Spinal cord (tissue), 10 donors: ENCODE data around the gene ANKRD10. TPM values are rescaled to one million over a fixed set of nuclear protein-coding genes. Genes with fewer than 3 reads are reported as not detected.
A peak's percentile ranks its signal among the peaks of the same experiment; 100 is the strongest.

Source experiments
- DNase-seq, 6 donors: peaks; one replicate each; pipeline versions ENCODE4 v3.0.0 to v3.0.0-alpha.2; 2013 to 2015; ENCODE audit warnings: low spot score in 6 of 6, low read depth in 4 of 6
- H3K27ac ChIP-seq: one replicate; pipeline ENCODE4 v1.5.1; 2013; ENCODE audit warnings: low read depth, low read length, control low read depth
- H3K27me3 ChIP-seq: one replicate; pipeline ENCODE4 v1.6.1; 2013; ENCODE audit warnings: low read length; ENCODE audit not compliant: control insufficient read depth, insufficient read depth
- H3K36me3 ChIP-seq: one replicate; pipeline ENCODE4 v1.6.1; 2013; ENCODE audit warnings: low read length; ENCODE audit not compliant: control insufficient read depth, insufficient read depth
- H3K4me1 ChIP-seq: one replicate; pipeline ENCODE4 v1.6.1; 2013; ENCODE audit warnings: low read length; ENCODE audit not compliant: control insufficient read depth, insufficient read depth
- H3K4me3 ChIP-seq: one replicate; pipeline ENCODE4 v1.5.1; 2013; ENCODE audit warnings: low read depth, low read length, control low read depth
- H3K9me3 ChIP-seq: one replicate; pipeline ENCODE4 v1.6.1; 2013; ENCODE audit warnings: low read length; ENCODE audit not compliant: control insufficient read depth, insufficient read depth
- WGBS: methylation state at CpG from one replicate; pipeline ENCODE4 v1.1.5; 2013; ENCODE audit warnings: missing lambda C conversion rate; ENCODE audit not compliant: insufficient coverage; 5-methylcytosine and 5-hydroxymethylcytosine counted together
- polyA plus RNA-seq, 2 donors: library from polyadenylated mRNA; unstranded; fragments of 120-200 nt; gene quantifications; one replicate each; pipeline ENCODE4 v1.2.1, GENCODE V29; 2013; ENCODE audit not compliant: insufficient read length in 2 of 2
- total RNA-seq, 2 donors: library from RNA; depleted of rRNA in 1 of 2; stranded (reverse); fragments of 120-200 nt in 1 of 2; fragments of >200 nt in 1 of 2; gene quantifications; one replicate each; pipeline versions ENCODE4 v1.2.3 to v1.2.4, GENCODE V29; 2013 to 2014
- donor health status: healthy.

The ANKRD10 gene
- total and polyA plus RNA-seq, 4 donors, result 187 to 221 (median 191) TPM

DNA sequence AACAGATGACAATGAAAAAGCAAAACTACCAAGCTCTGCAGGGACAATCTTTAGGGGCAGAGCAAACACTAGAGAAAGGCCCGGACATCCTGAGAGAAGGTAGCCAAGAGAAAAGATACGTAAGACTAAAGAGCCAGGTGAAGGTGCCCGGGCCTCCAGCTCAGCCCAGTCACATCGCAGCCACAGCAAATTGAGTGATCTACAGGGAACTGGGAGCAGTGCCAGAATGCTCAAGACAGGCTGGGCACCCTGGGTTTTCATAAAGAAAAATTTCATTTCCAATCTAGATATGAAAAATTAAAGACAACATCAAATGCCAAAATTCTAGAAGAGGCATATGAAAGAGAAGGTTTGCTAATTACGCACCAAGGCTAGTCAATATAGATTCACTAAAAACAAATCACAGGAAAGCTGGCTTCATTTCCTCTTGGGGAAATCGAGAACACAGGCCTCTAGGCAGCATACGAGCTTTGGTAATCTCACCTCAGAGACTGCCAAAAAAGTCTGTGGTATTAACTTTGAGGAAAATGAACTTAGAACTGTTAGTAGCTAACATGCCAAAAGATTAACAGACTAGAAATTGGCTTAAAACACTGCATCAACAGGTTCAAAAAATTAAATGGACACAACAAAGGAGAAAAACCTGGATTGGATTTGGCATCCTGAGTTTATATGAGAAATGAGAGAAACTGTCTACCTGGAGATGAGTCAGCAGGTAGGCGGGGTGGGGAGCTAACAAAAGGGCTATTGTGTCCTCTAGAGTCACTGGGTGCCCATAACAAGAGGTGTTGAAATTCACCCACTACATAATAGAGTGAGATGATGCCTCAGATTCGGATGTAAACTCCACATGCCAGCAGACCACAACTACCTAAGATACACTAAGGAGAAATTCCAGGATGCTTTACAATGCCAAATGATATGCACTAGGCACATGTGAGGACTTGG lies 6.6 kb downstream of the ANKRD10 start:
- 49% methylated on average over 4 of the region's 9 CpGs for WGBS
- peak in 1 of 6 donors; percentile 20 for DNase-seq

DNA sequence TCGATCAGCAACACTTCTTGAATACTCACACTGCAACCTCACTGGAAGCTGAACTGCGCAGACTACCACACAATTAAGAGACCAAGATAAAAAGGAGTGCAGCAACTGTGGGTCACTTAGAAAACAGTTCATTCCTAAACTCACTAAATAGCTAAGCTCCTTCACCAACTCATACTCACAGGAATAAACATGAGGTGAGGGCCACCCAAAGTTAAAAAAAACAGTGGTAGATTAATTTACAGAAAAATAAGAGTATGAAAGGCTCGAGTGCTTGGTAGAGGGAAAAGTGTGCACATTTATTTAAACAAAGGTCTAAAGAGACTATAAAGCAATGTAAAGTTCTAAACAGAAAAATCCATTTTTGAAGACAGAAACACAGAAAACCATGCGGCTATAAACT lies 7.6 kb downstream of the ANKRD10 start:
- Histone ChIP-seq H3K27ac (no peak overlapping the region), H3K4me1 (peaks cover 9% of the 10 kb centered on the region)

More for the DNA sequence above, 6.6 kb downstream of the ANKRD10 start:
- no peaks in the 10 kb centered on the region for H3K9me3 ChIP-seq
- no peak overlapping the region for H3K27ac ChIP-seq
- peaks cover 12% of the 10 kb centered on the region for H3K4me1 ChIP-seq
- H3K4me3 ChIP-seq, result no peak overlapping the region
- H3K27me3 ChIP-seq, result no peaks in the 10 kb centered on the region
- peaks cover 13% of the 10 kb centered on the region for H3K36me3 ChIP-seq

DNA sequence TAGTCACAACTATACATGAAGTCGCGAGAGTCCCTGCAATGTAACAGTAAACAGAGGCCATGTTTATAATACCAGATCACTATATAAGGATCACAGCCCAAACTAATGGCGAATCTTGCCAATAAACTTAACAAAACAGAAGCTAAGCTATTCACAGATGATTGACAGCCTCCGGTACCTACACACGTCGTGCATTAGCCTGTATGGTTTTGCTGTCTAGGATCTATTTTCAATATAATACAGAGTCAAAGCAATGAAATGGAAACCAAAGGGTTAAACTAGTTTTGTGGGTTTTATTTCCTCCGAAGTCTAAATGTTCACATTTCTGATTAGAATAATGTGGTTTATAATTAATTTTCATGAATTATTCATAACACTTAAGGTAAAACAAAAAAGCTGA lies 10.1 kb downstream of the ANKRD10 start:
- peaks cover 3% of the 10 kb centered on the region for H3K4me1 ChIP-seq
- no peak overlapping the region for H3K27ac ChIP-seq
- no peaks in the 10 kb centered on the region for H3K27me3 ChIP-seq
- no peaks in the 10 kb centered on the region for H3K9me3 ChIP-seq
- no peak overlapping the region for H3K4me3 ChIP-seq
- H3K36me3 ChIP-seq, result peaks cover 3% of the 10 kb centered on the region
- no peak for DNase-seq
- no CpG with 5 or more reads among the region's 7 CpGs for WGBS

More for the DNA sequence above, 7.6 kb downstream of the ANKRD10 start:
- Histone ChIP-seq H3K9me3 (no peaks in the 10 kb centered on the region), H3K27me3 (no peaks in the 10 kb centered on the region), H3K4me3 (no peak overlapping the region), H3K36me3 (peaks cover 13% of the 10 kb centered on the region)
- 100% methylated on average over 1 of the region's 4 CpGs for WGBS
- DNase-seq, result no peak

DNA sequence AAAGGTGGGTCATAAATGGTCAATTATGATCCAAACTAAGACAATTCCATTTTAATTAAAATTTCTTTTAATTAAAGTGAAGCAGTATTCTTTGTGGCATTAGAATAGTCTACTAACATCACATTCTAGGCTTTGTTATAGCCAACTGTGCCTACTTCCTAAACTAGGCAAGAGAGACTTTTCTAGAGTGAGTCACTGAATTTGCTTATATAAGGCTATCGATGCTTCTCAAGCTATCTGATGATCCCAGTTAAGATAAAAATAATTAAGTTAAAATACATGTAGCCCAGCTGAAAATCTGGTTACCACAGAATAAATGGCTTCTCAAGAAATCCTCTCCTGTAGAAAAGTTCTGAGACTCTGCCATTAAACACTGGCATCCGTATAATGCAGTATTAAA lies 12.5 kb downstream of the ANKRD10 start:
- H3K27ac ChIP-seq, result no peak overlapping the region
- H3K36me3 ChIP-seq, result peaks cover 5% of the 10 kb centered on the region
- H3K4me3 ChIP-seq, result no peak overlapping the region
- H3K27me3 ChIP-seq, result no peaks in the 10 kb centered on the region
- no peaks in the 10 kb centered on the region for H3K9me3 ChIP-seq
- H3K4me1 ChIP-seq, result no peaks in the 10 kb centered on the region
- DNase-seq, result no peak
- 100% methylated on average over 1 of the region's 2 CpGs for WGBS

DNA sequence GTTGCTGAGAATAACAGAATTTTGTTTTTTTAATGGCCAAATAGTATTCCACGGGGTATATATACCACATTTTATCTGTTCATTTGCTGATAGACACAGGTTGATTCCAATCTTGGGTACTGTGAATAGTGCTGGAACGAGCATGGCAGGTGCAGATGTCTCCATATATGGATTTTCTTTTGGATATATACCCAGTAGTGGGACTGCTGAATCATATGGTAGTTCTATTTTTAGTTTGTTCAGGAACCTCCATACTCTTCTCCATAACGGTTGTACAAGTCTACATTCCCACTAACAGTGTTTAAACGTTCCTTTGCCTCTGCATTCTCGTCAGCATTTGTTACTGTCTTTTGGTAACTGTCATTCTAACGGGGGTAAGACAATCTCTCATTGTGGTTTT lies 17.3 kb downstream of the ANKRD10 start:
- Histone ChIP-seq H3K36me3 (peaks cover 2% of the 10 kb centered on the region), H3K4me3 (no peak overlapping the region), H3K4me1 (no peaks in the 10 kb centered on the region), H3K27me3 (no peaks in the 10 kb centered on the region), H3K27ac (no peak overlapping the region), H3K9me3 (no peaks in the 10 kb centered on the region)
- no CpG with 5 or more reads among the region's 6 CpGs for WGBS
- DNase-seq, result no peak

DNA sequence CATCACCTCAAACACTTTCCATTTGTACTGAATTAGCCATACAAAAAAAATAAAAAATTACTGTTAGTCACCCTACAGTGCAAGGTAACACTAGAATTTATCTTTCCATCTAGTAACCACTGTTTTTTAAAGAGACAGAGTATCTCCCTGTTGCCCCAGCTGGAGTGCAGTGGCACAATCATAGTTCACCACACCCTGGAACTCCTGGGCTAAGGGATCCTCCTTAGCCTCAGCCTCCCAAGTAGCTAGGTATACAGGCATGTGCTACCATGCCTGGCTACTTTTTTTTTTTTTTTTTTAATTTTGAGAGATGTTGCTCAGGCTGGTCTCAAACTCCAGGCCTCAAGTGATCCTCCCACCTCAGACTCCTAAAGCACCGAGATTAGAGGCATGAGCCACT lies 17.9 kb downstream of the ANKRD10 start:
- Histone ChIP-seq H3K27ac (no peak overlapping the region), H3K9me3 (no peaks in the 10 kb centered on the region)
- WGBS, result no CpG with 5 or more reads among the region's 1 CpG

DNA sequence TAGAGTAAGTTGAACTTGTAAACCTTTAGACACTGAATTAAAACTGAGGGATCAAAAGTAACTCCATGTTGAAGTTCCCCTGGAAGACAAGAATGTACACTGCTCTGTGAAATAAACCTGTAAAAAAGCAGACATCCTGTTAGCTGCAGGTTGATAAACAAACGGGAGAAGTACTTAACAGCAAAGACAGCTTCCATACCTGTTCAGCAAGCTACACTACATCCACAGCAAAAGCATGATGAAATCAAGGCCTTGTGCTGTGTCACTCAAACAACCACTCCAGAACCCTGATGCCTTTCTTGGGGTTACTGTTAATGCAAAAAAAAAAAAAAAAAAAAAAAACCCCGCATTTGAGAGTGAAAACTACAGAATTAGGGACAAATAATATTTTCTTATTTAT lies 20.8 kb downstream of the ANKRD10 start:
- WGBS, result 100% methylated on average over 1 of the region's 2 CpGs
- DNase-seq, result no peak
- Histone ChIP-seq H3K27me3 (no peaks in the 10 kb centered on the region), H3K9me3 (no peaks in the 10 kb centered on the region), H3K4me1 (no peaks in the 10 kb centered on the region), H3K4me3 (no peak overlapping the region), H3K27ac (no peak overlapping the region), H3K36me3 (peaks cover 7% of the 10 kb centered on the region)

More for the DNA sequence above, 17.9 kb downstream of the ANKRD10 start:
- H3K27me3 ChIP-seq, result no peaks in the 10 kb centered on the region
- no peak for DNase-seq
- no peak overlapping the region for H3K4me3 ChIP-seq
- no peaks in the 10 kb centered on the region for H3K4me1 ChIP-seq
- H3K36me3 ChIP-seq, result peaks cover 4% of the 10 kb centered on the region

DNA sequence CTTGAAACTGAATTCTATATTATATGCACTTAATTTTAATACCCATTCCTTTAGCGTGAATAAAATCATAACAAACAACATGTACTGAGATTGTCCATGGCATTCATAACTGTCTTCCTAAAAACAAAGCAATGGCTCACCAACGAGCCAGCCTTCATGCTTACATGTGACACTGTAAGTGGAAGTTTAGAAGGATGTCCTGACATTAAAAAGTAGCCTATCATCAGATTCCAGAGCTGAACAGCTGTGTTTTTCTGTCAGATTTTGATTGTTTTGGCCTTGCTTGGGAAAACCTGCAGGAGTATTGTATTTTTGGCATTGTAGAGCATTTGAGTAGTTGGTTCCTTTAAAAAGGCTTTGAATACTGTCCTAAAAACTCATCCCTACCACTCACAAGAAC lies 21.3 kb downstream of the ANKRD10 start:
- Histone ChIP-seq H3K27ac (no peak overlapping the region), H3K27me3 (no peaks in the 10 kb centered on the region), H3K4me1 (no peaks in the 10 kb centered on the region), H3K4me3 (no peak overlapping the region), H3K36me3 (peaks cover 7% of the 10 kb centered on the region), H3K9me3 (no peaks in the 10 kb centered on the region)
- DNase-seq, result peak in 1 of 6 donors; percentile 33
- no CpG with 5 or more reads among the region's 2 CpGs for WGBS

DNA sequence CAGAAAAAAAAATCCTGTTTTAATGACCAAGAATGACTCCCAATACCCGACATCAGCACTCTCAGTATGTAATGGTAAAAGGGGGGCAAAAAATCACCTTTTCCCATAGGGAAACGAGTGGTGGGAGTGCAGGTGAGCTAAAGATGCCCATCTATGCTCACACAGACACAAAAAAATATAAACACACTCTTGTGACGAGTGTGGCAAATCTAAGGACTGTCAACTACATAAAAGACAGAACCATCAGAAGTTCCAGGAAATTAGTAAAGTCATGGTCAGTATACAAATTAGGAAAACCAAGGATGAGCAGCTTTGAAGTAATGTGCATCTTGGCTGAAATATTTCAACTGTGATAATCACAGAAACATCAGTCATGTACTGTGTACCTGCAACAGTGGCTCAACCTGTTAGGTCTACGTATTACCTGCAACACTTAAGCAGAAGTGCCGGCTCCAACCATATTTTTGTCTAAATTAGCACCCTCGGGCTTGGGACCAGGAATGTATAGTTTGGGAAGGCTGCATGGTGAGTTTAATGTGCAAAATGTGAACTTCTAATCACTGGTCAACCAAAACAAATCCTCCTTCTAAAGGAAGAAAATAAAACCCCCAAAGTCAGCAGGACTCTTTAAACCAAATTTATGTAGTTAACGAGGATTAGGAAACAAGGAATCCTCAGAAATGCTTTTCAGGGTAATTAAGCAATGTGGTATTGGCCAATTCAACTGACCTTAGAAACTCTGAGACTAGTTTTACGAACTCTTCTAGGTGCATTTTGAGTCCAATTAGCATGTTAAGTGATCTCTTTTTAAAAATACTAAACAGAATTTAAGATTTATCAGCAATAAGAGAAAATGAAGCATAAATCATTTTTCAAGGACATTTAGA lies 24.3 kb downstream of the ANKRD10 start:
- no peaks in the 10 kb centered on the region for H3K27me3 ChIP-seq
- no peak for DNase-seq
- H3K4me1 ChIP-seq, result peaks cover 9% of the 10 kb centered on the region
- peaks cover 5% of the 10 kb centered on the region for H3K36me3 ChIP-seq
- no peak overlapping the region for H3K4me3 ChIP-seq
- no peaks in the 10 kb centered on the region for H3K9me3 ChIP-seq
- H3K27ac ChIP-seq, result no peak overlapping the region
- no CpG with 5 or more reads among the region's 8 CpGs for WGBS
